Kidney (tissue), 14 donors: ENCODE results near the gene PYROXD2. TPM values are rescaled to one million over a fixed set of nuclear protein-coding genes. Genes with fewer than 3 reads are reported as not detected.

ENCODE experiments used
- DNase-seq, 5 donors: peaks; one replicate each; pipeline ENCODE4 v3.0.0-alpha.2; 2013 to 2020
- FAIRE-seq: peaks from 2 replicates; lab custom pipeline; 2012; peaks lifted over from hg19 to GRCh38; lab: Jason Lieb, UNC
- H3K27ac ChIP-seq, 2 donors: one replicate each; pipeline ENCODE4 v1.7.0; 2013; ENCODE audit warnings: low read depth in 2 of 2, low read length in 2 of 2, inconsistent platforms in 1 of 2
- H3K27me3 ChIP-seq: one replicate; pipeline ENCODE4 v1.7.1; 2013; ENCODE audit warnings: low read length, inconsistent platforms; ENCODE audit not compliant: control insufficient read depth, insufficient read depth
- H3K36me3 ChIP-seq, 3 donors: one replicate each; pipeline versions ENCODE4 v1.7.0 to v1.7.1; 2013; ENCODE audit warnings: low read length in 3 of 3, control low read depth in 1 of 3, inconsistent platforms in 1 of 3; ENCODE audit not compliant: insufficient read depth in 3 of 3, control insufficient read depth in 2 of 3
- H3K4me1 ChIP-seq, 3 donors: one replicate each; pipeline versions ENCODE4 v1.7.0 to v1.7.1; 2013; ENCODE audit warnings: low read length in 3 of 3, inconsistent platforms in 1 of 3, low read depth in 1 of 3; ENCODE audit not compliant: control insufficient read depth in 2 of 3, insufficient read depth in 2 of 3
- H3K4me3 ChIP-seq, 3 donors: one replicate each; pipeline versions ENCODE4 v1.7.0 to v1.8.1; 2013; ENCODE audit warnings: low read length in 3 of 3, control low read depth in 1 of 3, inconsistent platforms in 1 of 3
- H3K9ac ChIP-seq, 3 donors: one replicate each; pipeline versions ENCODE4 v1.7.0 to v1.7.1; 2013; ENCODE audit warnings: low read length in 3 of 3, control low read depth in 1 of 3, inconsistent platforms in 1 of 3
- H3K9me3 ChIP-seq, 3 donors: one replicate each; pipeline versions ENCODE4 v1.7.0 to v1.7.1; 2013; ENCODE audit warnings: low read length in 3 of 3, control low read depth in 1 of 3, inconsistent platforms in 1 of 3; ENCODE audit not compliant: control insufficient read depth in 2 of 3, insufficient read depth in 1 of 3
- intact Hi-C: fragments of 100-400 bp; cut with DNase I; formaldehyde crosslinking; loops from one replicate; pipeline ENCODE4 v1.11.1; 2022
- polyA plus RNA-seq: library from polyadenylated mRNA; stranded (reverse); fragments of 350-450 nt; fragmentation: Illumina TruSeq; extraction: RNeasy Lipid Tissue Mini Kit (QIAGEN cat#74804); gene quantifications from one replicate; pipeline ENCODE4 v1.2.3, GENCODE V29; 2014; ENCODE audit warnings: low read depth, low replicate concordance; ENCODE audit not compliant: insufficient read depth
- total RNA-seq: library from RNA; stranded (reverse); fragmentation: NEBNext Ultra II Directional; extraction: Animal tissue kit (Norgen Biotek cat#: 25700); gene quantifications from one replicate; pipeline ENCODE4 v1.2.1, GENCODE V29; 2021
- TF ChIP-seq, protein P1 (sequence below): IDR thresholded peaks from 3 replicates; pipeline ENCODE4 v1.5.1; 2012; ENCODE audit warnings: mild to moderate bottlenecking, moderate library complexity, borderline replicate concordance; ENCODE audit not compliant: insufficient read depth; ENCODE audit errors: extremely low read depth
- donor health status: control.
- donor health status: control.
- donor health status: control.
- donor health status: control.
- donor health status: control.
- donor health status: DM: yes; HTN: yes; CAD: no.
- donor health status: Normal renal cell carcinoma (clear cell type).

Gene PYROXD2
- total and polyA plus RNA-seq, 2 donors from 2014 or later: 7.8 to 14.1 TPM

DNA sequence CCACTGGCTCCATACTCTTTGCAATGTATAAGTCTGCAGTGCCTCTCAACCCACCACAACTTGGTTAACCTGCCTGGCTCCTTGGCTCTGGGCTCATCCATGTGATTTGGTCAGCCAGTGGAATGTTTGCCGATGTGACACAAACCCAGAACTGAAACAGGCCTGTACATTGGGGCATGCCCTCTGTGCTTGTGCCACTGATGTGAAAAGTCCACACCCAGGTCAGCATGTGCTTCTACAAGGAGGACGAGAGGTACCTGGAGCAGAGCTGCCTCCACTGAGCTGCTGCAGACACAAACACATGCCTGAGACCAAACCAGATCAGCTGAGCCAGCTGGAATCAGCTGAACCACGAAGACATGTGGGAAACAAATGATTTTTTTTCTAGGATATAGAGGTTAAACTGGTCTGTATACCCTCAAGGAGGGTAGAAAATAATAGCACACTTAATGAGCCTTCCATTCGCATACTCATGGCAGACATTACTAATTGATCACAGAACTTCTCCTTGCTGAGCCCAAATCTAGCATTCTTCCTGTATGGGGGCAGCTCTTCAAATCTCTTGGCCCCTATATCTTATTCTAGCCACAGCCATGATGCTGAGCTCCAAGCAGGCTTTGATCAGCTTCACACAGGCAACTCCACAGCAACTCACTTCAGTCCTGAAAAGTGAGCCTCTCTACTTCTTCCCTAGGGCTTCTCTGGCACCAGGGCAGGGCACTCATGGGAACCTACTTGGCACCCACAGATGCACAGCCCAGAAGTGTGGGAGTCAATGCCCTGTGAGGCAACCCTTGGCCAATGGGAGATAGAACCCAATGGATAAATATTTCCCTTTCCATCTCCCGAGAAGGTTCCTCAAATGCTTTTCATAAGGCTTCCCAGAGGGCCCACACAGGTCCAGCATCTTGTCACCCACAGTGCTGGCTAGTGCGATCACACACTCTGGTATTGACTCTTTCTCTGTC is 18.6 kb downstream of the PYROXD2 start:
- FAIRE-seq: no peak
- Histone ChIP-seq H3K4me1 (no peaks in the 10 kb centered on the region), H3K27me3 (no peaks in the 10 kb centered on the region), H3K9me3 (no peaks in the 10 kb centered on the region), H3K9ac (no peak overlapping the region), H3K27ac (no peak overlapping the region), H3K36me3 (peaks cover 0 to 18% (median 0%) of the 10 kb centered on the region in 3 donors), H3K4me3 (no peak overlapping the region)
- intact Hi-C loops: no loop called here
- no peak for DNase-seq
- TF ChIP-seq, protein P1, sequence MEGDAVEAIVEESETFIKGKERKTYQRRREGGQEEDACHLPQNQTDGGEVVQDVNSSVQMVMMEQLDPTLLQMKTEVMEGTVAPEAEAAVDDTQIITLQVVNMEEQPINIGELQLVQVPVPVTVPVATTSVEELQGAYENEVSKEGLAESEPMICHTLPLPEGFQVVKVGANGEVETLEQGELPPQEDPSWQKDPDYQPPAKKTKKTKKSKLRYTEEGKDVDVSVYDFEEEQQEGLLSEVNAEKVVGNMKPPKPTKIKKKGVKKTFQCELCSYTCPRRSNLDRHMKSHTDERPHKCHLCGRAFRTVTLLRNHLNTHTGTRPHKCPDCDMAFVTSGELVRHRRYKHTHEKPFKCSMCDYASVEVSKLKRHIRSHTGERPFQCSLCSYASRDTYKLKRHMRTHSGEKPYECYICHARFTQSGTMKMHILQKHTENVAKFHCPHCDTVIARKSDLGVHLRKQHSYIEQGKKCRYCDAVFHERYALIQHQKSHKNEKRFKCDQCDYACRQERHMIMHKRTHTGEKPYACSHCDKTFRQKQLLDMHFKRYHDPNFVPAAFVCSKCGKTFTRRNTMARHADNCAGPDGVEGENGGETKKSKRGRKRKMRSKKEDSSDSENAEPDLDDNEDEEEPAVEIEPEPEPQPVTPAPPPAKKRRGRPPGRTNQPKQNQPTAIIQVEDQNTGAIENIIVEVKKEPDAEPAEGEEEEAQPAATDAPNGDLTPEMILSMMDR: no peak

DNA sequence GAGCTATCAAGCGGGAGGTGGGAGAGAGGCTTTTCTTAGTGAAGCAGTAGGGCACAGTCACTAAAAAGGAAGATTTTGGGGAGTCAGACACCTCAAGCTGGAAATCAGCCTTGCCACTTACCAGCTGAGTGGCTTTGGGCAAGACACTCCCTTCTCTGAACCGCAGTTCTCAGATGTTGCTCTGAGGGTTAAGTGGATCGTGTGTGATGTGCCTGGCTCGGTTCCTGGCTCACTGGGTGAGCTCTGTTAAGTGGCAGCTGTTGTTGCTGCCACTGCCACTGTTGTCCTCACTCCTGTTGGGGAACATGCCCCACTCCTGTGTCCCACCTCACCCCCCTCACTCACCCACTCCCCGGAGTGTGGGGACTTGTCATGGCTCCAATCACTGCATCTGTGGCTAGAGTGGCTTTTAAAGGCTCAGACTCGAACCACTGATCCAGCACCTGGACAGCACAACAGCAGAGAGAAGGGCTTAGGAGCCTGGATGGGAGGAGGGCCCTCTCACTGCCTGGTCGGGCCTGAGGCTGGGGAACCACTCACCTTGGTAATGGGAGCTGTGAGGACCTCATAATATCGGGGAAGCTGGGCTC is 20.0 kb downstream of the PYROXD2 start:
- TF ChIP-seq, protein P1: no peak
- no peak overlapping the region for H3K4me3 ChIP-seq
- H3K4me1 ChIP-seq: no peaks in the 10 kb centered on the region
- H3K27ac ChIP-seq: no peak overlapping the region
- H3K27me3 ChIP-seq: no peaks in the 10 kb centered on the region
- peaks cover 0 to 18% (median 0%) of the 10 kb centered on the region in 3 donors for H3K36me3 ChIP-seq
- DNase-seq (no peak), FAIRE-seq (no peak)
- no peak overlapping the region for H3K9ac ChIP-seq
- intact Hi-C loops: no loop called here
- H3K9me3 ChIP-seq: no peaks in the 10 kb centered on the region

DNA sequence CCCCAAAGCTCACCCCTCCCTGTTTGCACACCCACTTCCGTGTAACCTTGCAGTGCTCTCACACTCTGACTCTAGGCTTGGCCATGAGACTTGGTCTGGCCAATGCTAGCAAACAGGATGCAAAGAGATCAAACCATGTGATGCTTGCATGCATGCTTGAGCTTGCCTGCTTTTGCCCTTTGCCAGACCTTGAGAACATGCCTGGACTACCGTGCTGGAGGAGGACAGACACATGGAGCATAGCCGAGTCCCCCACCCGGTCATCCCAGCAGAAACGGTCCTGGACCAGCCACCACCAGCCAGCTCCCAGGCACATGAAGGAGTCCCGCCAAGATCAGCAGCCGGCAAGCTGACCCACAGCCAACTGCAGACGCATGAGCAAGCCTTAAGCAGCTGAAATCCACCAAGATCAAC is 23.4 kb downstream of the PYROXD2 start:
- H3K27ac ChIP-seq: no peak overlapping the region
- H3K4me3 ChIP-seq: no peak overlapping the region
- H3K27me3 ChIP-seq: no peaks in the 10 kb centered on the region
- peaks cover 0 to 12% (median 0%) of the 10 kb centered on the region in 3 donors for H3K36me3 ChIP-seq
- H3K4me1 ChIP-seq: no peaks in the 10 kb centered on the region
- no peak overlapping the region for H3K9ac ChIP-seq
- intact Hi-C loops: no loop called here
- no peaks in the 10 kb centered on the region for H3K9me3 ChIP-seq
- peak in 1 of 5 donors; percentile 86 for DNase-seq
- FAIRE-seq: no peak
- TF ChIP-seq, protein P1: no peak
